ENCODE data around the gene SAMD5. TPM values are rescaled to one million over a fixed set of nuclear protein-coding genes. Genes with fewer than 3 reads are reported as not detected.

SAMD5 gene
- total and polyA plus RNA-seq, 9 of the 15 experiments (the other 6 are each of a cell fraction or from before 2014, with no cell fraction given), result 0.15 to 0.91 (median 0.55) TPM

DNA sequence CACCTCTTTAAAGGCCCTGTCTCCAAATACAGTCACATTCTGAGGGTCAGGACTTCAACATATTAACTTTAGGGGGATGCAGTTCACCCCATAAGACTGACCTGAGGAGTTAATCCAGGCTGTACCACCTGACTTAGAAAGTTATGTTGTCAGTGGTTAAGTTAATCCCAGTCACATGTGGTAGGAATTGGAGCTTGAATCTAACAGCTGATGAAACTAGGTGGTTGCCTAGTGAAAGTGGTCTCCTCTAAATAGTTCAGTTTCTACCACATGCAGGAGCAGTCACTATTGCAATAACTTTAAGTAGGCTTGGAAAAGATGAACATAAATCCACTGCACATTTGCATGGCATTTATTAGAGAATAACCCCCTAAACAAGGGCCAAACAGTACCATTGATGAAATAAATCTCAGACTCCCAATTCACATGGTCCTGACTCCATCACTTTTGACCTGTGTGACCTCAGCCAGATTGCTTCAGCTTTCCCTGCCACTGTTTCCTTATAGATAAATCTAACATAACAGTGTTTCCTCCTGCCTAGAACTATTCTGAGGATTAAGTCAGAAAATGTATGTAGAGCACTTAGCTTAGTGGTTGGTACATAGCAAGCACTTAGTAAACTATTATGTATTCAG, 20.1 kb downstream of the SAMD5 start:
- ATAC-seq, result no peak
- intact Hi-C loops (cut with micrococcal nuclease), result no loop called here
- ChIA-PET POLR2A (no interaction called here), CTCF (ENCODE audit: low intra/inter-chr PET ratio) (no interaction called here)
- H3K9me3 ChIP-seq (replicated peaks; ENCODE audit: control insufficient read depth, insufficient read depth, low read depth, low read length), result no peaks in the 10 kb centered on the region
- in situ Hi-C loops (cut with MboI), result no loop called here
- no peak overlapping the region for H3K9ac ChIP-seq (ENCODE audit: insufficient read depth in 1 of 2, low read depth in 2 of 2, low read length in 2 of 2)
- FAIRE-seq, result no peak
- DNase-seq (ENCODE audit: extremely low read depth in 1 of 4, low spot score in 3 of 4), result no peak
- H3K27ac ChIP-seq (ENCODE audit: extremely low read depth, low read depth, low read length), result no peak overlapping the region
- H3K4me2 ChIP-seq (ENCODE audit: insufficient read depth, low read length), result no peak overlapping the region
- H3K27me3 ChIP-seq (ENCODE audit: control insufficient read depth in 2 of 2, insufficient read depth in 2 of 2, low read length in 2 of 2), result peaks cover 5 to 11% of the 10 kb centered on the region in 2 experiments
- no TSS peak for BruUV-seq (replicated peaks)
- no peak overlapping the region for H3K4me3 ChIP-seq
- no peaks in the 10 kb centered on the region for H3K36me3 ChIP-seq (ENCODE audit: control insufficient read depth, insufficient read depth, low read length)
- H3K79me2 ChIP-seq (ENCODE audit: control insufficient read depth, insufficient read depth, low read length), result no peaks in the 10 kb centered on the region
- no peak overlapping the region for H2AFZ ChIP-seq (ENCODE audit: low read depth, low read length)
- no peaks in the 10 kb centered on the region for H3K4me1 ChIP-seq (replicated peaks in 1 of 2; ENCODE audit: control insufficient read depth in 2 of 2, insufficient read depth in 2 of 2, low read length in 2 of 2)
- TF ChIP-seq CHCHD3 (CRISPR knock-in tag; IDR thresholded peaks at IDR 0.05), result no peak
- peak; percentile 55; the same call in 1 of the 2 replicates for TF ChIP-seq PHF21A (IDR thresholded peaks at IDR 0.05; ENCODE audit: borderline replicate concordance, low read depth)
- TF ChIP-seq, protein P1, sequence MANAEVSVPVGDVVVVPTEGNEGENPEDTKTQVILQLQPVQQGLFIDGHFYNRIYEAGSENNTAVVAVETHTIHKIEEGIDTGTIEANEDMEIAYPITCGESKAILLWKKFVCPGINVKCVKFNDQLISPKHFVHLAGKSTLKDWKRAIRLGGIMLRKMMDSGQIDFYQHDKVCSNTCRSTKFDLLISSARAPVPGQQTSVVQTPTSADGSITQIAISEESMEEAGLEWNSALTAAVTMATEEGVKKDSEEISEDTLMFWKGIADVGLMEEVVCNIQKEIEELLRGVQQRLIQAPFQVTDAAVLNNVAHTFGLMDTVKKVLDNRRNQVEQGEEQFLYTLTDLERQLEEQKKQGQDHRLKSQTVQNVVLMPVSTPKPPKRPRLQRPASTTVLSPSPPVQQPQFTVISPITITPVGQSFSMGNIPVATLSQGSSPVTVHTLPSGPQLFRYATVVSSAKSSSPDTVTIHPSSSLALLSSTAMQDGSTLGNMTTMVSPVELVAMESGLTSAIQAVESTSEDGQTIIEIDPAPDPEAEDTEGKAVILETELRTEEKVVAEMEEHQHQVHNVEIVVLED (CRISPR knock-in tag; IDR thresholded peaks at IDR 0.05), result no peak
- peak in 1 of 2 experiments; percentile 87; a peak in 2 of 4 replicates for TF ChIP-seq RCOR1 (IDR thresholded peaks at IDR 0.05; ENCODE audit: borderline replicate concordance in 1 of 2, low read depth in 2 of 2, low read length in 2 of 2)
- TF ChIP-seq ZNF561 (CRISPR knock-in tag; conservative IDR thresholded peaks at IDR 0.05), result no peak
- TF ChIP-seq, protein P2, sequence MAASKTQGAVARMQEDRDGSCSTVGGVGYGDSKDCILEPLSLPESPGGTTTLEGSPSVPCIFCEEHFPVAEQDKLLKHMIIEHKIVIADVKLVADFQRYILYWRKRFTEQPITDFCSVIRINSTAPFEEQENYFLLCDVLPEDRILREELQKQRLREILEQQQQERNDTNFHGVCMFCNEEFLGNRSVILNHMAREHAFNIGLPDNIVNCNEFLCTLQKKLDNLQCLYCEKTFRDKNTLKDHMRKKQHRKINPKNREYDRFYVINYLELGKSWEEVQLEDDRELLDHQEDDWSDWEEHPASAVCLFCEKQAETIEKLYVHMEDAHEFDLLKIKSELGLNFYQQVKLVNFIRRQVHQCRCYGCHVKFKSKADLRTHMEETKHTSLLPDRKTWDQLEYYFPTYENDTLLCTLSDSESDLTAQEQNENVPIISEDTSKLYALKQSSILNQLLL (CRISPR knock-in tag; IDR thresholded peaks at IDR 0.05; ENCODE audit: borderline replicate concordance), result no peak
- TF ChIP-seq DACH1 (IDR thresholded peaks at IDR 0.05; ENCODE audit: partially characterized antibody), result peak; percentile 18
- peak; percentile 81 to 83 for TF ChIP-seq KDM1A (IDR thresholded peaks at IDR 0.05)
- TF ChIP-seq, protein P3, sequence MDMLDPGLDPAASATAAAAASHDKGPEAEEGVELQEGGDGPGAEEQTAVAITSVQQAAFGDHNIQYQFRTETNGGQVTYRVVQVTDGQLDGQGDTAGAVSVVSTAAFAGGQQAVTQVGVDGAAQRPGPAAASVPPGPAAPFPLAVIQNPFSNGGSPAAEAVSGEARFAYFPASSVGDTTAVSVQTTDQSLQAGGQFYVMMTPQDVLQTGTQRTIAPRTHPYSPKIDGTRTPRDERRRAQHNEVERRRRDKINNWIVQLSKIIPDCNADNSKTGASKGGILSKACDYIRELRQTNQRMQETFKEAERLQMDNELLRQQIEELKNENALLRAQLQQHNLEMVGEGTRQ (CRISPR knock-in tag; IDR thresholded peaks at IDR 0.05), result 0 out of 2 replicates have a peak, but pooled peaks have one; percentile 0
- TF ChIP-seq CBFA2T3 (IDR thresholded peaks at IDR 0.05), result peak; percentile 19; the same call in 1 of the 2 replicates
- no peaks in the 10 kb centered on the region for H4K20me1 ChIP-seq (replicated peaks; ENCODE audit: control insufficient read depth, insufficient read depth, low read length)
- no peaks in the 10 kb centered on the region for H3K9me1 ChIP-seq (ENCODE audit: control insufficient read depth, insufficient read depth, low read length)

Data from K562 (cell line).